B cell (primary cell): ENCODE data around the gene PPP4R3A. TPM values are rescaled to one million over a fixed set of nuclear protein-coding genes. Genes with fewer than 3 reads are reported as not detected.
A peak's percentile ranks its signal among the peaks of the same experiment; 100 is the strongest.

Source experiments
- ATAC-seq: fragments of 200-7000 bp; cut with Tn5 transposase; one replicate; pipeline ENCODE4 v1.10.0; 2021; ENCODE audit warnings: low read depth, mild to moderate bottlenecking, moderate number of reproducible peaks, moderate library complexity
- CTCF ChIA-PET: fragments of 350-600 bp; sonication (Branson Sonifier 250); formaldehyde crosslinking; loops from one replicate; lab custom pipeline; 2021; ENCODE audit warnings: antibody characterized with exemption, inconsistent platforms; lab: Charles Lee
- POLR2A ChIA-PET: fragments of 350-600 bp; sonication (Branson Sonifier 250); formaldehyde crosslinking; loops from one replicate; lab custom pipeline; 2021; ENCODE audit warnings: antibody characterized with exemption; lab: Charles Lee
- DNase-seq: peaks from one replicate; pipeline ENCODE4 v3.0.0; 2013
- H2AFZ ChIP-seq: 2 replicates; pipeline ENCODE4 v1.6.1; 2012; ENCODE audit warnings: mild to moderate bottlenecking, low read depth, low read length; ENCODE audit not compliant: insufficient read depth, poor library complexity, severe bottlenecking
- H3K27ac ChIP-seq, 2 donors: 1 replicate in 1 of 2; 2 replicates in 1 of 2; pipeline ENCODE4 v1.5.1; 2012 to 2013; ENCODE audit warnings: low read length in 2 of 2, mild to moderate bottlenecking in 2 of 2, moderate library complexity in 1 of 2
- H3K27me3 ChIP-seq, 4 experiments: fragments of 200-600 bp in 1 of 4; sonication (generic) in 1 of 4; replicated peaks in 1 of 4; 1 replicate in 2 of 4; 2 replicates in 2 of 4; pipeline versions ENCODE4 v1.6.1 to v1.7.0; 2013 to 2016; ENCODE audit warnings: low read length in 3 of 4, mild to moderate bottlenecking in 2 of 4, mixed read lengths in 1 of 4, moderate library complexity in 1 of 4; ENCODE audit not compliant: insufficient read depth in 4 of 4, control insufficient read depth in 3 of 4; ENCODE audit errors: control extremely low read depth in 1 of 4
- H3K36me3 ChIP-seq, 2 experiments: replicated peaks in 1 of 2; 1 replicate in 1 of 2; 2 replicates in 1 of 2; pipeline versions ENCODE4 v1.6.1 to v1.7.1; 2013; ENCODE audit warnings: low read length in 1 of 2; ENCODE audit not compliant: insufficient read depth in 2 of 2, control insufficient read depth in 1 of 2; ENCODE audit errors: control extremely low read depth in 1 of 2, extremely low read depth in 1 of 2
- H3K4me1 ChIP-seq, 2 donors: fragments of 200-600 bp in 1 of 2; sonication (generic) in 1 of 2; 1 replicate in 1 of 2; 2 replicates in 1 of 2; pipeline versions ENCODE4 v1.5.1 to v1.6.1; 2013 to 2017; ENCODE audit warnings: low read length in 2 of 2; ENCODE audit not compliant: control insufficient read depth in 2 of 2, insufficient read depth in 2 of 2
- H3K4me2 ChIP-seq: replicated peaks from 2 replicates; pipeline ENCODE3; 2012; ENCODE audit warnings: mild to moderate bottlenecking, low read depth, low read length; ENCODE audit not compliant: poor library complexity, severe bottlenecking
- H3K4me3 ChIP-seq, 5 experiments: fragments of 200-600 bp in 1 of 5; sonication (generic) in 1 of 5; 1 replicate in 3 of 5; 2 replicates in 2 of 5; pipeline versions ENCODE4 v1.5.1 to v1.7.0; 2011 to 2016; ENCODE audit warnings: low read length in 4 of 5, mild to moderate bottlenecking in 4 of 5, low read depth in 2 of 5, control low read depth in 1 of 5, moderate library complexity in 1 of 5; ENCODE audit not compliant: insufficient read depth in 1 of 5; ENCODE audit errors: control extremely low read depth in 1 of 5, extremely low read depth in 1 of 5
- H3K79me2 ChIP-seq: fragments of 200-600 bp; sonication (generic); one replicate; pipeline ENCODE4 v1.6.0; 2016; ENCODE audit warnings: low read length; ENCODE audit not compliant: control insufficient read depth, insufficient read depth
- H3K9ac ChIP-seq: fragments of 200-600 bp; sonication (generic); 2 replicates; pipeline ENCODE4 v1.6.1; 2017; ENCODE audit warnings: mild to moderate bottlenecking, low read length, moderate library complexity
- H3K9me3 ChIP-seq, 3 donors: one replicate each; pipeline versions ENCODE4 v1.6.1 to v1.7.1; 2013; ENCODE audit warnings: low read length in 2 of 3; ENCODE audit not compliant: control insufficient read depth in 2 of 3, insufficient read depth in 1 of 3; ENCODE audit errors: control extremely low read depth in 1 of 3
- H4K20me1 ChIP-seq: 2 replicates; pipeline ENCODE4 v1.6.0; 2012; ENCODE audit warnings: mild to moderate bottlenecking, low read length; ENCODE audit not compliant: insufficient read depth, control insufficient read depth, poor library complexity, severe bottlenecking
- H3K27ac Mint-ChIP-seq: one replicate; pipeline ENCODE4 v1.8.0; 2021; ENCODE audit warnings: mixed read lengths
- H3K27me3 Mint-ChIP-seq: one replicate; pipeline ENCODE4 v1.8.0; 2021; ENCODE audit warnings: mixed read lengths
- H3K4me1 Mint-ChIP-seq: one replicate; pipeline ENCODE4 v1.8.0; 2021; ENCODE audit warnings: mixed read lengths
- H3K4me3 Mint-ChIP-seq: one replicate; pipeline ENCODE4 v1.8.0; 2021; ENCODE audit warnings: mixed read lengths
- H3K9me3 Mint-ChIP-seq: one replicate; pipeline ENCODE4 v1.8.0; 2022; ENCODE audit warnings: mixed read lengths; ENCODE audit not compliant: insufficient read depth
- CTCF ChIP-seq: fragments of 200-600 bp; IDR thresholded peaks from one replicate; pipeline ENCODE4 v1.8.0; 2022; ENCODE audit warnings: antibody characterized with exemption, mild to moderate bottlenecking
- EZH2 ChIP-seq: IDR thresholded peaks from 2 replicates; pipeline ENCODE4 v1.6.1; 2012; ENCODE audit warnings: borderline replicate concordance, low read depth, mild to moderate bottlenecking, moderate library complexity, low read length; ENCODE audit not compliant: insufficient read depth, poor library complexity, severe bottlenecking
- WGBS: methylation state at CpG from one replicate; pipeline ENCODE4 v1.1.5; 2013; ENCODE audit warnings: missing lambda C conversion rate; ENCODE audit not compliant: insufficient coverage; 5-methylcytosine and 5-hydroxymethylcytosine counted together
- intact Hi-C: fragments of 100-400 bp; cut with micrococcal nuclease; formaldehyde crosslinking; loops from one replicate; pipeline ENCODE4 v1.10.0; 2022
- polyA plus RNA-seq: library from polyadenylated mRNA; depleted of rRNA; stranded (reverse); fragments of >200 nt; gene quantifications from 2 replicates; pipeline ENCODE4 v1.2.3, GENCODE V29; 2012
- total RNA-seq, 2 donors: library from RNA; stranded (reverse); fragments of 120-200 nt in 1 of 2; gene quantifications; 1 replicate in 1 of 2; 2 replicates in 1 of 2; pipeline versions ENCODE4 v1.2.3 to v1.2.4, GENCODE V29; 2013 to 2022

The PPP4R3A gene
- total and polyA plus RNA-seq, 2 donors (not counting 1 experiment from before 2014, with no cell fraction given), result 80.6 to 189 TPM

- no peaks in the 10 kb centered on the region for H3K9me3 ChIP-seq
- H3K4me1 ChIP-seq, result peaks cover 61 to 63% of the 10 kb centered on the region in 2 donors
- intact Hi-C loops, result loop anchor here (1.0 to 5.0 kb wide), 7 partner anchors 16 to 409 kb away; partner anchors contain the start of gene PPP4R3A
- under 1% methylated on average over 17 of the region's 18 CpGs for WGBS
- Mint-ChIP-seq H3K9me3 (no peaks in the 10 kb centered on the region), H3K4me3 (peak overlapping the region; percentile 96), H3K4me1 (peaks cover 57% of the 10 kb centered on the region), H3K27ac (peak overlapping the region; percentile 94), H3K27me3 (no peaks in the 10 kb centered on the region)
- no peak for TF ChIP-seq EZH2
- ChIA-PET CTCF (interaction anchor here (0.8 to 19.8 kb wide), 20 partner anchors 12 to 173 kb away, joined by 3 to 289 read pairs (median 4); no protein-coding TSS in a partner anchor), POLR2A (interaction anchor here (0.5 to 2.7 kb wide), 19 partner anchors 12 to 123 kb away, joined by 3 to 19 read pairs (median 4); partner anchors contain the start of gene PPP4R3A)
- peak overlapping the region; percentile 65 to 97 (median 92) for H3K4me3 ChIP-seq
- peak overlapping the region; percentile 76 for H2AFZ ChIP-seq
- peak overlapping the region; percentile 98 for H3K9ac ChIP-seq
- peak overlapping the region; percentile 90 for H3K4me2 ChIP-seq
- peak; percentile 54 for ATAC-seq
- peaks cover 37% of the 10 kb centered on the region for H4K20me1 ChIP-seq
- H3K36me3 ChIP-seq, result peaks cover 0 to 27% of the 10 kb centered on the region in 2 experiments
- peak; percentile 90 for DNase-seq
- H3K27me3 ChIP-seq, result no peaks in the 10 kb centered on the region
- peaks cover 56% of the 10 kb centered on the region for H3K79me2 ChIP-seq
- peak overlapping the region; percentile 91 for H3K27ac ChIP-seq
Observed at GRCh38 chr14:91415794-91416743, 94.0 kb downstream of the PPP4R3A start.

- DNase-seq, result no peak
- no peaks in the 10 kb centered on the region for H3K9me3 Mint-ChIP-seq
- ChIA-PET POLR2A (interaction anchor here (0.6 to 1.5 kb wide), 2 partner anchors 40 to 50 kb away, joined by 3 to 6 read pairs; no protein-coding TSS in a partner anchor), CTCF (interaction anchor here (2.9 to 19.8 kb wide), 3 partner anchors 14 to 88 kb away, joined by 19 to 289 read pairs (median 69); no protein-coding TSS in a partner anchor)
- H3K27ac ChIP-seq, result peak overlapping the region; percentile 48 to 91
- H3K9me3 ChIP-seq, result no peaks in the 10 kb centered on the region
- peaks cover 72% of the 10 kb centered on the region for H3K79me2 ChIP-seq
- H3K9ac ChIP-seq, result peak overlapping the region; percentile 98
- H3K4me3 ChIP-seq, result peak overlapping the region in 3 of 5 experiments; percentile 3 to 97 (median 86)
- H4K20me1 ChIP-seq, result peaks cover 50% of the 10 kb centered on the region
- peak overlapping the region; percentile 94 for H3K27ac Mint-ChIP-seq
- no peak overlapping the region for H2AFZ ChIP-seq
- intact Hi-C loops, result no loop called here
- H3K27me3 Mint-ChIP-seq, result no peaks in the 10 kb centered on the region
- peak overlapping the region; percentile 96 for H3K4me3 Mint-ChIP-seq
- H3K36me3 ChIP-seq, result peaks cover 0 to 34% of the 10 kb centered on the region in 2 experiments
- no peak for TF ChIP-seq CTCF
- no peak for TF ChIP-seq EZH2
- no peak for ATAC-seq
- H3K27me3 ChIP-seq, result no peaks in the 10 kb centered on the region
- peak overlapping the region; percentile 90 for H3K4me2 ChIP-seq
- WGBS, result 88% methylated on average over 3 of the region's 3 CpGs
- H3K4me1 ChIP-seq, result peaks cover 76 to 79% of the 10 kb centered on the region in 2 donors
- H3K4me1 Mint-ChIP-seq, result peaks cover 70% of the 10 kb centered on the region
Observed at GRCh38 chr14:91414475-91414833, 95.7 kb downstream of the PPP4R3A start.
